Natural killer cell (primary cell): Measurements from ENCODE around the gene CDKL1. TPM values are rescaled to one million over a fixed set of nuclear protein-coding genes. Genes with fewer than 3 reads are reported as not detected.
A peak's percentile ranks its signal among the peaks of the same experiment; 100 is the strongest.

Experiments used
- ATAC-seq, 3 donors: fragments of 150-1000 bp in 2 of 3; fragments of 200-7000 bp in 1 of 3; cut with Tn5 transposase; 1 replicate in 1 of 3; 2 replicates in 2 of 3; pipeline ENCODE4 v1.10.0; 2021; ENCODE audit warnings: mild to moderate bottlenecking in 2 of 3, moderate library complexity in 2 of 3
- DNase-seq, 2 donors: peaks; one replicate each; pipeline versions ENCODE4 v3.0.0 to v3.0.0-alpha.2; 2013 to 2021; ENCODE audit warnings: mixed read lengths in 1 of 2
- H3K27ac ChIP-seq: one replicate; pipeline ENCODE4 v1.5.1; 2013; ENCODE audit warnings: mild to moderate bottlenecking, low read length
- H3K27me3 ChIP-seq: one replicate; pipeline ENCODE4 v1.6.1; 2013; ENCODE audit warnings: low read length; ENCODE audit not compliant: control insufficient read depth, insufficient read depth
- H3K36me3 ChIP-seq: one replicate; pipeline ENCODE4 v1.6.1; 2013; ENCODE audit warnings: low read length; ENCODE audit not compliant: control insufficient read depth, insufficient read depth
- H3K4me1 ChIP-seq: one replicate; pipeline ENCODE4 v1.6.1; 2013; ENCODE audit warnings: low read length; ENCODE audit not compliant: control insufficient read depth, insufficient read depth
- H3K4me3 ChIP-seq: one replicate; pipeline ENCODE4 v1.5.1; 2013; ENCODE audit warnings: low read length
- H3K9me3 ChIP-seq: one replicate; pipeline ENCODE4 v1.6.1; 2013; ENCODE audit warnings: low read length; ENCODE audit not compliant: control insufficient read depth, insufficient read depth
- H3K27ac Mint-ChIP-seq, 2 donors: one replicate each; pipeline ENCODE4 v1.8.0; 2022; ENCODE audit warnings: mild to moderate bottlenecking in 2 of 2, mixed read lengths in 2 of 2, moderate library complexity in 1 of 2
- H3K27me3 Mint-ChIP-seq, 2 donors: one replicate each; pipeline ENCODE4 v1.8.0; 2022; ENCODE audit warnings: low read depth in 2 of 2, mixed read lengths in 2 of 2
- H3K36me3 Mint-ChIP-seq: one replicate; pipeline ENCODE4 v1.8.0; 2022; ENCODE audit warnings: mixed read lengths
- H3K4me1 Mint-ChIP-seq, 2 donors: one replicate each; pipeline ENCODE4 v1.8.0; 2022; ENCODE audit warnings: mixed read lengths in 2 of 2
- H3K4me3 Mint-ChIP-seq: one replicate; pipeline ENCODE4 v1.8.0; 2022; ENCODE audit warnings: mild to moderate bottlenecking, moderate library complexity, mixed read lengths
- H3K9me3 Mint-ChIP-seq, 2 donors: one replicate each; pipeline ENCODE4 v1.8.0; 2022; ENCODE audit warnings: mixed read lengths in 2 of 2
- WGBS: methylation state at CpG from one replicate; pipeline ENCODE4 v1.1.7; 2013; ENCODE audit warnings: missing lambda C conversion rate; ENCODE audit not compliant: insufficient coverage; 5-methylcytosine and 5-hydroxymethylcytosine counted together
- intact Hi-C: fragments of 100-400 bp; cut with micrococcal nuclease; formaldehyde crosslinking; loops from one replicate; pipeline ENCODE4 v1.14.2; 2022
- total RNA-seq, 4 donors: library from RNA; stranded (reverse); fragments of 120-200 nt in 1 of 4; gene quantifications; one replicate each; pipeline versions ENCODE4 v1.2.3 to v1.2.4, GENCODE V29; 2013 to 2022
- TF ChIP-seq, protein P1 (sequence below): fragments of 200-600 bp; IDR thresholded peaks from one replicate; pipeline ENCODE4 v1.8.0; 2022; ENCODE audit warnings: antibody characterized with exemption

CDKL1 gene
- total RNA-seq, 3 donors from 2014 or later (not counting 1 experiment from before 2014, with no cell fraction given), result 12.4 to 16.7 (median 15.4) TPM

DNA sequence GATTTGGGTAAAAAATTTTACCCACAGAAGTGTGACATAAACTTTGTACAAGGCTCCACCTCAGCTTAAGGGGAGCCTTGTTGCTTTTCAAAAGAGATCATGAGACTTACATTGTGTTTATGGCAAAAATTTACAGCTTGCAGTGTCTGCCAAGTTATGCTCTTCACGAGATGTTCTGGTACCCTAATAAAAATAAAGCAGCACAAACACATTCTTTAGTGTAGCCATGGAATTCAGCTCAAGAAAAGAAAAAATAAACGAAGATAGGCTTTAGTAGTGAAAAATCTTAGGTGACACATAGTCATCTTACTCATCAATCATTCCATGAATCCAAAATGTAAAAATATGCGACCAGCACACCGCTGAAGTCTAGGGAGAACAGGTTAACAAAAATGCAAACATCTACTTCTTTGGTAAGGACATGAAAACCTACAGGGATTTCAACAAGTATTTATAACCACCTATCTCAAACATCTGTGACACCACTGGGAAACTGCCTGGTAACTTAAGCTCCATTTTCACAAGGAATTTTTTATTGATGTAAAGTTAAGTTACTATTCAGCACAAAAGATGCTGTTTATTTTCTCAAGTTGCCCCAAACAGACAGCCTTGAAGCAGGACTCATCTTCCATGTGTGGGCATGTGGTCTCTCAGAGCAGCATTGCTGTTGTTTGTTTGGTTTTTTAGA is 51.7 kb downstream of the CDKL1 start:
- DNase-seq, result no peak
- intact Hi-C loops, result loop anchor here (5.0 kb wide), 1 partner anchor 187 kb away; the partner anchor contains the start of gene MAP4K5
- Mint-ChIP-seq H3K4me3 (no peak overlapping the region), H3K27me3 (no peaks in the 10 kb centered on the region), H3K27ac (peak overlapping the region in 1 of 2 donors; percentile 70), H3K4me1 (peaks cover 18 to 39% of the 10 kb centered on the region in 2 donors), H3K9me3 (no peaks in the 10 kb centered on the region), H3K36me3 (no peaks in the 10 kb centered on the region)
- Histone ChIP-seq H3K27ac (no peak overlapping the region), H3K4me3 (no peak overlapping the region), H3K4me1 (peaks cover 7% of the 10 kb centered on the region), H3K36me3 (no peaks in the 10 kb centered on the region), H3K27me3 (no peaks in the 10 kb centered on the region), H3K9me3 (no peaks in the 10 kb centered on the region)
- TF ChIP-seq, protein P1, sequence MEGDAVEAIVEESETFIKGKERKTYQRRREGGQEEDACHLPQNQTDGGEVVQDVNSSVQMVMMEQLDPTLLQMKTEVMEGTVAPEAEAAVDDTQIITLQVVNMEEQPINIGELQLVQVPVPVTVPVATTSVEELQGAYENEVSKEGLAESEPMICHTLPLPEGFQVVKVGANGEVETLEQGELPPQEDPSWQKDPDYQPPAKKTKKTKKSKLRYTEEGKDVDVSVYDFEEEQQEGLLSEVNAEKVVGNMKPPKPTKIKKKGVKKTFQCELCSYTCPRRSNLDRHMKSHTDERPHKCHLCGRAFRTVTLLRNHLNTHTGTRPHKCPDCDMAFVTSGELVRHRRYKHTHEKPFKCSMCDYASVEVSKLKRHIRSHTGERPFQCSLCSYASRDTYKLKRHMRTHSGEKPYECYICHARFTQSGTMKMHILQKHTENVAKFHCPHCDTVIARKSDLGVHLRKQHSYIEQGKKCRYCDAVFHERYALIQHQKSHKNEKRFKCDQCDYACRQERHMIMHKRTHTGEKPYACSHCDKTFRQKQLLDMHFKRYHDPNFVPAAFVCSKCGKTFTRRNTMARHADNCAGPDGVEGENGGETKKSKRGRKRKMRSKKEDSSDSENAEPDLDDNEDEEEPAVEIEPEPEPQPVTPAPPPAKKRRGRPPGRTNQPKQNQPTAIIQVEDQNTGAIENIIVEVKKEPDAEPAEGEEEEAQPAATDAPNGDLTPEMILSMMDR, result no peak
- WGBS, result 98% methylated on average over 3 of the region's 4 CpGs
- no peak for ATAC-seq

- Mint-ChIP-seq H3K36me3 (no peaks in the 10 kb centered on the region), H3K4me1 (peaks cover 18 to 39% of the 10 kb centered on the region in 2 donors), H3K9me3 (no peaks in the 10 kb centered on the region), H3K4me3 (no peak overlapping the region), H3K27ac (peak overlapping the region in 1 of 2 donors; percentile 70), H3K27me3 (no peaks in the 10 kb centered on the region)
- Histone ChIP-seq H3K9me3 (no peaks in the 10 kb centered on the region), H3K36me3 (no peaks in the 10 kb centered on the region), H3K4me3 (no peak overlapping the region), H3K4me1 (peaks cover 7% of the 10 kb centered on the region), H3K27ac (no peak overlapping the region), H3K27me3 (no peaks in the 10 kb centered on the region)
- TF ChIP-seq, protein P1, result no peak
- ATAC-seq, result peak in 2 of 3 donors; percentile 17 to 52
- intact Hi-C loops, result loop anchor here (5.0 kb wide), 1 partner anchor 188 kb away; the partner anchor contains the start of gene MAP4K5
- peak in 1 of 2 donors; percentile 29 for DNase-seq
- 84% methylated on average over 7 of the region's 7 CpGs for WGBS
Observed at GRCh38 chr14:50344116-50344775, 52.4 kb downstream of the CDKL1 start.

GRCh38 chr14:50343434-50343833 is 53.2 kb downstream of the CDKL1 start:
- WGBS, result 80% methylated on average over 1 of the region's 1 CpG
- no peak overlapping the region for H3K27ac ChIP-seq

More at GRCh38 chr14:50343434-50343833, 53.2 kb downstream of the CDKL1 start:
- DNase-seq, result no peak
- TF ChIP-seq, protein P1, result no peak
- peaks cover 18 to 34% of the 10 kb centered on the region in 2 donors for H3K4me1 Mint-ChIP-seq
- peaks cover 5% of the 10 kb centered on the region for H3K36me3 ChIP-seq
- H3K27me3 Mint-ChIP-seq, result no peaks in the 10 kb centered on the region
- no peaks in the 10 kb centered on the region for H3K36me3 Mint-ChIP-seq
- H3K9me3 Mint-ChIP-seq, result no peaks in the 10 kb centered on the region
- H3K27me3 ChIP-seq, result no peaks in the 10 kb centered on the region
- H3K4me1 ChIP-seq, result peaks cover 7% of the 10 kb centered on the region
- H3K27ac Mint-ChIP-seq, result peak overlapping the region in 1 of 2 donors; percentile 70
- intact Hi-C loops, result loop anchor here (5.0 kb wide), 1 partner anchor 189 kb away; the partner anchor contains the start of gene MAP4K5
- no peak overlapping the region for H3K4me3 ChIP-seq
- H3K4me3 Mint-ChIP-seq, result no peak overlapping the region
- ATAC-seq, result no peak
- H3K9me3 ChIP-seq, result no peaks in the 10 kb centered on the region
